ENCODE data around the gene TEX264. TPM values are rescaled to one million over a fixed set of nuclear protein-coding genes. Genes with fewer than 3 reads are reported as not detected.

The TEX264 gene
- total RNA-seq, 4 donors from 2014 or later = 48.0 to 73.8 (median 65.4) TPM

DNA sequence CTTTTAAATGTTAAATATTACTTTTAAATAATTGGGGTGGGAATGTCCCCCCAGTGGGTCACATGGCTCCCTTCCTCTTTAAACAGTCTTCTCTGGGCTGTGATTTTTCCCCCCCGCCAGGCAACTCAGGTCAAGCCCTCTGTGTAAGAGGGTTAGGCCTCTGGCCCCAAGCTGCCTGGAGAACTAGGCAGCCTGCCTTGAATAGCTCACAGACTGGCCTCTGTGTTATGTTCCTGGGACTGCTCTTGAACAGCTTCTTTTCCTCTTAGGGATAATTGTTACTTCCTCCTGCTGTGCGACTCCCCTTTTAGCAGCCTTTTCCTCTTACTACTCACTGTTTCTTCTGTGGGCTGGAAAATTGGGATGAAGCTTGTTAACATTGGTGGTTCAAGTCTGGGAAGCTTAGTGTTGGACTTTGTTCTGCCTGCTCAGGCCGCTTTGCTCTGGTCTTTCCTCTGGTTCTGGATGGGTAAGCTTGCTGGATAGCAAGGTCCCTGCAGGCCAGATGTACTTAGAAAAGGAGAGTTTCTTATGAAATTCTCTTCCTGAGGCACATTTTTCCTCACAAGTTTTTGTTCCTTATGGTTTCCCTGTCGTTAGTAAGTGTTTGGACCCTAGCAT lies 2.2 kb downstream of the TEX264 start:
- Histone ChIP-seq H3K36me3 (peaks cover 0 to 42% (median 26%) of the 10 kb centered on the region in 4 donors), H3K9me3 (no peaks in the 10 kb centered on the region), H3K27me3 (no peaks in the 10 kb centered on the region), H3K27ac (replicated peaks in 1 of 4) (no peak overlapping the region), H3K4me3 (no peak overlapping the region), H3K4me1 (peaks cover 40 to 85% (median 62%) of the 10 kb centered on the region in 4 donors)
- 88% methylated on average over 4 of the region's 4 CpGs for WGBS
- TF ChIP-seq POLR2A (IDR thresholded peaks at IDR 0.05; ENCODE audit: low read depth) (no peak), EP300 (IDR thresholded peaks at IDR 0.05) (no peak), POLR2AphosphoS5 (IDR thresholded peaks at IDR 0.05) (no peak)
- TF ChIP-seq, protein P1, sequence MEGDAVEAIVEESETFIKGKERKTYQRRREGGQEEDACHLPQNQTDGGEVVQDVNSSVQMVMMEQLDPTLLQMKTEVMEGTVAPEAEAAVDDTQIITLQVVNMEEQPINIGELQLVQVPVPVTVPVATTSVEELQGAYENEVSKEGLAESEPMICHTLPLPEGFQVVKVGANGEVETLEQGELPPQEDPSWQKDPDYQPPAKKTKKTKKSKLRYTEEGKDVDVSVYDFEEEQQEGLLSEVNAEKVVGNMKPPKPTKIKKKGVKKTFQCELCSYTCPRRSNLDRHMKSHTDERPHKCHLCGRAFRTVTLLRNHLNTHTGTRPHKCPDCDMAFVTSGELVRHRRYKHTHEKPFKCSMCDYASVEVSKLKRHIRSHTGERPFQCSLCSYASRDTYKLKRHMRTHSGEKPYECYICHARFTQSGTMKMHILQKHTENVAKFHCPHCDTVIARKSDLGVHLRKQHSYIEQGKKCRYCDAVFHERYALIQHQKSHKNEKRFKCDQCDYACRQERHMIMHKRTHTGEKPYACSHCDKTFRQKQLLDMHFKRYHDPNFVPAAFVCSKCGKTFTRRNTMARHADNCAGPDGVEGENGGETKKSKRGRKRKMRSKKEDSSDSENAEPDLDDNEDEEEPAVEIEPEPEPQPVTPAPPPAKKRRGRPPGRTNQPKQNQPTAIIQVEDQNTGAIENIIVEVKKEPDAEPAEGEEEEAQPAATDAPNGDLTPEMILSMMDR (IDR thresholded peaks at IDR 0.05) = no peak
- intact Hi-C loops (cut with DNase I) = loop anchor here (10.0 kb wide), 1 partner anchor 288 kb away; the partner anchor contains the start of gene MANF
- no peak for DNase-seq (ENCODE audit: extremely low spot score)

DNA sequence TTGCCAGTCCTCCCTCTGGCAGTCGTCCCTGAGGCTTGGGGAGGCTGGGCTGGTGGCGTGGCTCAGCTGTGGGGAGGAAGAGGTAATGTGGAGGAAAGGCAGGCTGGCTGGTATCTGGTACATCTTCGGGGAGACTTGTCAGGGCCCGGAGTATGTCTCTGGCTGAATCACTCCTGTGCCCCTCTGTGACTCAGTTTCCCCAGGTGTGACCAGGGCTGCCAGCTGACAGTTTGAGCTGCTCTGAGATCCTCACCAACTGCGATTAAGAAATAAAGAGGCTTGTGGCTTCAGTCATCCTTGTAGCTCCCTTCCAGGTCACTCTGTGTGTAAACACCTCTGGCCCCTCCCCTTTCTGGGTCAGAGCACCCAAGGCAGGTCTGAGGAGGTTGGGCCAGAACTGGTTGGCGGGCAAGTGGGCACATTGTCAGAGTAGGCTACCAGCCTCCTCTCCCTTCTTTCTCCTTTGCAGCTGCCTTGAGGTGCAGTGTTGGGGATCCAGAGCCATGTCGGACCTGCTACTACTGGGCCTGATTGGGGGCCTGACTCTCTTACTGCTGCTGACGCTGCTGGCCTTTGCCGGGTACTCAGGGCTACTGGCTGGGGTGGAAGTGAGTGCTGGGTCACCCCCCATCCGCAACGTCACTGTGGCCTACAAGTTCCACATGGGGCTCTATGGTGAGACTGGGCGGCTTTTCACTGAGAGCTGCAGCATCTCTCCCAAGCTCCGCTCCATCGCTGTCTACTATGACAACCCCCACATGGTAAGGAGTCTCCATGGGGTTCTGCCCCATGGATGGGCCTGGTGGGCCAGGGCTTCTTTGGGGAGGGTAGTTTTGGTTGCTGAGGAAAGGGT lies 3.0 kb downstream of the TEX264 start:
- WGBS = 90% methylated on average over 12 of the region's 14 CpGs
- Histone ChIP-seq H3K4me1 (peaks cover 39 to 84% (median 62%) of the 10 kb centered on the region in 4 donors), H3K4me3 (no peak overlapping the region), H3K36me3 (peaks cover 0 to 49% (median 33%) of the 10 kb centered on the region in 4 donors), H3K27ac (replicated peaks in 1 of 4) (no peak overlapping the region), H3K27me3 (no peaks in the 10 kb centered on the region), H3K9me3 (no peaks in the 10 kb centered on the region)
- no peak for TF ChIP-seq POLR2AphosphoS5 (IDR thresholded peaks at IDR 0.05)
- no peak for TF ChIP-seq EP300 (IDR thresholded peaks at IDR 0.05)
- no peak for TF ChIP-seq POLR2A (IDR thresholded peaks at IDR 0.05; ENCODE audit: low read depth)
- TF ChIP-seq, protein P1 (IDR thresholded peaks at IDR 0.05) = no peak
- intact Hi-C loops (cut with DNase I) = loop anchor here (10.0 kb wide), 1 partner anchor 289 kb away; the partner anchor contains the start of gene MANF
- no peak for DNase-seq (ENCODE audit: extremely low spot score)

DNA sequence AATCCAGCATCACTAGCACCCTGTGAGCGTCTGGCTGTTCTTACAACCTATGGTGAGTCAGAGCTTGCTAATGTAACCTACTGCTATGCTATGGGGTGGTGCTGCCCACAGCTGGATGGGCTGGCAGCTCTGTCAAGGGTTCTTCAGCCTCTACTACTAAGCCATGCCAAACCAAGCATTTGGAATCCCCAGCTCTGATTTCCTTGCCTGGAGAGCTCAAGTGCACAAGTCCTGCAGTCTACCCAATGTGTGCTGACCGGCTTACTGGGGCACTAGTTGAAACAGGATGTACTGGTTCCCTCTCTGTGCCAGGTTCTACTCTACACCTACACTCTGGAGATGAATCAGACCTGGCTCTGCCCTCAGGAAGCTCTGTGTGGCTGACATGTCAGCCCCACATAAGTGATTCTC lies 4.2 kb downstream of the TEX264 start:
- Histone ChIP-seq H3K27ac (replicated peaks in 1 of 4) (no peak overlapping the region), H3K9me3 (no peaks in the 10 kb centered on the region), H3K27me3 (no peaks in the 10 kb centered on the region), H3K4me1 (peaks cover 33 to 75% (median 53%) of the 10 kb centered on the region in 4 donors), H3K4me3 (no peak overlapping the region), H3K36me3 (peaks cover 0 to 61% (median 39%) of the 10 kb centered on the region in 4 donors)
- 55% methylated on average over 2 of the region's 2 CpGs for WGBS
- no peak for DNase-seq (ENCODE audit: extremely low spot score)
- TF ChIP-seq POLR2A (IDR thresholded peaks at IDR 0.05; ENCODE audit: low read depth) (no peak), POLR2AphosphoS5 (IDR thresholded peaks at IDR 0.05) (no peak)
- intact Hi-C loops (cut with DNase I) = loop anchor here (10.0 kb wide), 1 partner anchor 290 kb away; the partner anchor contains the start of gene MANF

GRCh38 chr3:51676102-51676640 lies 5.1 kb downstream of the TEX264 start:
- no peak overlapping the region for H3K4me3 ChIP-seq
- peaks cover 37 to 78% (median 54%) of the 10 kb centered on the region in 4 donors for H3K4me1 ChIP-seq
- no peaks in the 10 kb centered on the region for H3K9me3 ChIP-seq
- H3K36me3 ChIP-seq = peaks cover 0 to 71% (median 42%) of the 10 kb centered on the region in 4 donors
- WGBS = 75% methylated on average over 3 of the region's 3 CpGs
- no peak for DNase-seq (ENCODE audit: extremely low spot score)
- no peak for TF ChIP-seq POLR2A (IDR thresholded peaks at IDR 0.05; ENCODE audit: low read depth)
- TF ChIP-seq POLR2AphosphoS5 (IDR thresholded peaks at IDR 0.05) = no peak
- TF ChIP-seq, protein P1 (IDR thresholded peaks at IDR 0.05) = no peak
- no peak for TF ChIP-seq EP300 (IDR thresholded peaks at IDR 0.05)
- intact Hi-C loops (cut with DNase I) = loop anchor here (10.0 kb wide), 1 partner anchor 291 kb away; the partner anchor contains the start of gene MANF
- H3K27ac ChIP-seq (replicated peaks in 1 of 4) = no peak overlapping the region
- H3K27me3 ChIP-seq = no peaks in the 10 kb centered on the region
